GM21423 (cell line): ENCODE measurements around the gene SARM1.

Experiments used
- ATAC-seq: cut with Tn5 transposase; IDR thresholded peaks from one replicate; pipeline ENCODE4 v1.9.1; 2021; ENCODE audit warnings: mild to moderate bottlenecking, moderate library complexity; ENCODE audit not compliant: unreplicated experiment

The SARM1 gene

DNA sequence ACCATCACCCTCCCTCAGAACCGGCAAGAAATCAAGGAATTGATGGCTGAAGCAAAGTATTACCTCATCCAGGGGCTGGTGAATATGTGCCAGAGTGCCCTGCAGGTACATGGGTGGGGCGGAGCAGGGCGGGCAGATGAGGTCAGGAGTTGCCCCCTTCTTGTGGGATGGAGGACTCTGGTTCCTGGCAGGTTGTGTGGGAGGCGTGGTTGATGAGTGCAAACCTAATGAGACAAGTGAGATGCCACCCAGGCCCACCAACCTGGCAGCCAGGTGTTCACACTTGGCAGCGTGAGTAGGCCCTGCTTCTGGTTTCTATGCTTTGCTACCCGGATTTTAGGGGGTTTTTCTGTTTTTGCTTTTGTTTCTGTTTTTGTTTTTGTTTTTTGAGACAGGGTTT is 31.1 kb upstream of the SARM1 start:
- ATAC-seq, result no peak

DNA sequence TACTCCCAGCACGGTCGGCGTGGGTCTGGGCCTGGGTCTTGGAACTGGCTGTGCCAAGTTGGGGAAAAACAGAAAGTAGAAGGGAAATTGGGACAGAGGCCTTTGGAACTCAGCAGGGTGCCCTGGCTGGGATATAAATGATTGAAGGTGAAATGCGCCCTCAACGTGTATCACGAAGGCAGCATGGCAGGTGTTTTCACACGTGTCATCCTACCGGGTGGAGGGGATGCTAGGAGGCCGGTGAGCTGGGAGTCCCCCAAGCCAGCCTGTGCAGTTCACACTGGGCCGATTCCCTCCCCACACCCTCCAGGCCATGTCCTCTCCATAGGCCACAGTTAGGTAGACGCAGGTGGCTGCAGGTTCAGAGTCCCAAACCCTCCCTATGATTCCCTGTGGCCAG is 30.0 kb upstream of the SARM1 start:
- no peak for ATAC-seq

DNA sequence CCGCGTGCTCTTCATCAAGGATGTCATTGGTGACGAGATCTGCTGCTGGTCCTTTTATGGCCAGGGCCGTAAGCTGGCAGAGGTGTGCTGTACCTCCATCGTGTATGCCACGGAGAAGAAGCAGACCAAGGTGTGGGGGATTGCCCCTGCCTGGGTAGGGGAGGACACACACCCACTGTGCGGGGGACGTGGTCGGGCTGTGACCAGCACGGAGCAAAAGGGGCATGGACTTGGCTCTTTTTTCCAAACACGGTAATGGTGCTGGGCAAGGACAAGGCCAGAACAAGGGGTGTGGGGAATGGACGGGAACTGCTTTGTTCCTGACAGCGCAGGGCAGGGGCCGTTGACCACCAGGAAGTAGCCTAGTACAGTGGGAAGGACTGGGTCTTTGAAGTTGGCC is 29.2 kb upstream of the SARM1 start:
- no peak for ATAC-seq

DNA sequence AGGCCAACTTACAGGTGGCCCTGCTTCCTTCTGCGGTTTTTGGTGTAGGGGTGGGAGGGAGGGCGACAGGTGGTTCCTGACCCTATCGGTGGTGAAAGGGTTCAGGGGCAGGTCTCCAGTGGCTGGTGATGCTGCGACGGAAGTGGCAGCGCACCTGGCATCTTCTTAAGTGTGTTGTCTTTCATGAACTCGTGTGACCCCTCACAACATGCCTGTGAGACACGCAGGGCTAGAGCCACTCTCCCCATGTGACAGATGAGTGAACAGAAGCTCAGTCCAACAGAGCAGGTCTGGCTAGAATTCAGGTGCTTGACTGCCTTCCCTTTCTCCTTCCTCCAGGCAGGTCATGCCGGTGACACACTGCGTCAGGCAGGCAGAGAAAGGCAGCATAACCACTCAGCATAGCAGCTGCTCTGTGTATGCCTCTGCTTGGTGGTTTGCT is 28.0 kb upstream of the SARM1 start:
- no peak for ATAC-seq

DNA sequence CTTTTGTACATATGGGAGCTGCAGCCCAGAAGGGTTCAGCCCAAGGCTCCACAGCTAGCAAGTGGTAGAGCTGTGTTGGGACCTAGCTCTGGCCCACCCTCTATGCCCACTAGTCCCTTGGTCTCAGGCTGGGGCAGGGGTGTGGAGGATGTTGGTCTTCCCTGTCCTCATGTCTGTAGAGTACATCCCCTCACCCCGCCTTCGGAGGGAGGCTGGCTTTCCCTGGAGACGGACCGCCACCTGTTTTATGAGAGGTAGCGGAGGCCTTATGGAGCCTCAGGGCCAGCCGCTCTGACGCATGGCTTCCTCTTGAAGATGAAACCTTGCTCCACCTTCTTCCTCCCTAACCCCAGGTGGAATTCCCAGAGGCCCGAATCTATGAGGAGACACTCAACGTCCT is 27.5 kb upstream of the SARM1 start:
- ATAC-seq, result no peak

DNA sequence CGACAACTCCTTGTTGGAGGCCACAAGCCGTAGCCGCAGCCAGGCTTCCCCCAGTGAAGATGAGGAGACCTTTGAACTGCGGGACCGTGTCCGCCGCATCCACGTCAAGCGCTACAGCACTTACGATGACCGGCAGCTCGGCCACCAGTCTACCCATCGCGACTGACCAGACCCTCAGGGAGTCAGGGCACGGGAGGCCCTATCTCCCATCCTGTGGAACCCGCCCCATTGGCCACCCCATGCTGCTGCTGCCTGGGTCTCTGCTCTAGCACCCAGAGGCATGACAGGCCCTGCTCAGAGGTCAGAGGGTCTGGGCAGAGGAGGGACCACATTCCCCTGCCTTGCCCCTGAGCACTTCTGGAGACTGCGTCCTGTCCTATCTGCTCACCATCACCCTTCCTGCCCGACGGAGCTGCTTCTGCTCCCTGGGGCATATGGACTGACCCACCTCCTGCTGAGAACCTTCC is 27.0 kb upstream of the SARM1 start:
- ATAC-seq, result no peak

DNA sequence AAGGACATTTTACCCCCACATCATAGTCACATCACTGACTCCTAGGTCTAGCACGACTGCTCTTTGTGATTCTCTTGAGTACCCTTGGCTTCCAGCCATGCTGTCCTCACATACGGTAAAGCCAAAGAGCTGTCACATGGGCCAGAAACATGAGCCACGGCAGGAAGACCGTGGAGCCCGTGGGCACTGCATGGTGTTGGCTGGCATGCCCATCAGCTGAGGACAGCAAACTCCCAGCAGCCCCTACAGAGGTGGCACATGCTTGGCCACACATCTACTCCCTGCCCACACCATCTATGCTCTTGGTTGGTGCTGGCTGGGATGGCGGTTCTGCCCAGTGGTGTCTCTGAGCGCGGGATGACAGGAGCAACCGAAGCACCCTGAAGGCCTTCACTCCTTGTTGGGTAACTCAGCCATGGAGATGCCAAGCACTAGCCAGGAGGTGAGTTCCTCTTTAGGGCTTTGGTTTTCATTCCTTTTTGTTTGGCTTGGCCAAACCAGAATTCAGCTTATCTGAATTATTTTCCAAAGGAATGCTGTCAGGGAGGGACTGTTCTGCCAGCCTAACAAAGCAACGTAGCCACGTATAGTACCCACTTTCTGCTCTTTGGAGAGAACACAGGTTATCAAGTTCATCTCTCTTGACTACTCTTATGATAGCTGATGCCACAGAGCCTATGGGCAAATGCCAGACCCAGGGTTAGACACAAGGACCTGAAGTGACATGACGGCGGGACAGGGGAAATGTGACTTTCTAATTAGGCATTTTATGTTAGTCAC is 25.9 kb upstream of the SARM1 start:
- no peak for ATAC-seq

DNA sequence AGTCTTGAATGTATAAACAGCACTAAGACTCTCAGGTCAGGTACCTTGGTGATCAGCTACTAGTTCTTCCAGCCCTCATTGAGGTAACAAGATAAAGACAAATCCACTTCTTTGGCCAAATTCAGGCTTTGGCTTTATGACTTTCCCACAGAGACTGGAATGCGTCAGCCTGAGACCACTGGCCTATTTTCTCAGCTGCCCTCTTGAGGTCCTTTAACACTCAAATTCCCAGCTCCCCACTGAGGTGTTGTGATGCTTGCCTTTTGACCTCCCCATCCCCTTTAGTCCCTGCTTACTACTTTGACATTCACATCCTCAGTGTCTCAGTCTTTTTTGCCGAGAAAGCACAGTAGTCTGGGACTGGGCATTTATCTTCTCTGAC is 25.3 kb upstream of the SARM1 start:
- ATAC-seq, result no peak

DNA sequence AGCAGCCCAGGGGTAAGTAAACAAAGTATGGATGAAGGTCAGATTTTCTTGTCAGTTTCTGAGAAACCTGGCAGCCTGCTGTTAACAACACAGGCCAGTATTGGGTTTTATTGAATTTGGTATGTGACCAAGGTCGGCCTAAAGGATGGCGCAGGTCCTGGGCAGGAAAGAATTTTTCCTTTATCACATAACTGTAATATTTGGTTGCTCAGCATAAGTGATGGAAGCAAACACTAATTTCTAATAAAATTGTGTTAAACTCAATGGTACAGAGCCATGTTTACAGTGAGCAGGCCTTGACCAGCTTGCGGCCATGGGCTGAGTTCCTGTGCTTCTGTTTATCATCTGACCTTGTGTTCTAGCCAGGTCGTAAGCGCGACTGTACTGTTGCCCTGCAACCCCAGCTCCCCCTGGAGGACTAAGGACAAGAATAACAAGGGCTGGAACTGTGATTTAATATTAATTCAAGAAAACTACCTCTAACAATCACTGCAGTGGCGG is 24.7 kb upstream of the SARM1 start:
- ATAC-seq, result no peak

DNA sequence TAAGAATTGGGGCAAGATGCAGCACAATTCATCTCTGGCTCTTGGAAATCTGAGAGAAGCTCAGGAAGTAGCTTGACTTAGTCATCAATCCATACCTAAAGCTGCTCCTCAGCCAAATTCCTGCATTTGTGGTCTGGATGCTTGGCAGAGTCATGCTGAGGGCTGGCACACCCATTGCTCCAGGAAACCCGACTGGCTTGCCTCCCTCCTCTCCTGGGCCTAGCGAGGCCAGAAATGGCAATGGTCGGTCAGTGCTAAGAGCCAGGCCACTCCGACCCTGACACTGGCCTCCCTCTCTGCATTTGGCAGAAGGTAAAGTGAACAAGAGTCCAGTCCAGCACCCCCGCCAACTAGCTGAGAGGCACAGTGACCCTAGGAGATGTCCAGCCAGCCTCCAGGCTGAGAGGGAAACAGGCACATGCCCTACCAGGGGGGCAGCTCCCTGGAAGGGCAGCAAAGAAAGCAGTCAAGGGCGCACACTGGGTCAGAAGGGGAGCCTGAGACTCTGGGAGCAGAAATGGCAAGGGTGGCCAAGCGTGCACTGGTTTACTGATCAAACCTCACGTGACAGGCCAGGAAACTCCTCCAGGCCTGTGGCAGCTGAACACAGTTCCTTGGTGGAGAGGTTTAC is 24.1 kb upstream of the SARM1 start:
- no peak for ATAC-seq

DNA sequence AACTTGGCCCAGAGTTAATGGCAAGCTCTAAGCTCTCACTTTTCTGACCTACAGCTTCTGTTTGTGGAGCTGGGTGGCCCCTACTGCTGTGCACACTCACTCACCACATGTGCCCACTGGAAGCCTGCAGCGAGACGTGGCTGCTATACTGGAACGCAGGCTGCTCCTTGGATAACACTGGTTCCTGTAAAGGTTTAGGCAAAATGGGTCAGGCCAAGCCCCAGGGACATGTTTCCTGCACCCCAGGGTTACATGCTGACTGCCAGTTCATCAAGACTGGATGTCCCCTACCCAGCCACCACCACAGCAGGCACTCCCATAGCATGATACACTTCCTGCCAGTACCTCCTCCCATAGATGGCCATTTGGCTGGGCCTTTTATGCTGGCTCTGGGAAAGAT is 22.5 kb upstream of the SARM1 start:
- no peak for ATAC-seq

DNA sequence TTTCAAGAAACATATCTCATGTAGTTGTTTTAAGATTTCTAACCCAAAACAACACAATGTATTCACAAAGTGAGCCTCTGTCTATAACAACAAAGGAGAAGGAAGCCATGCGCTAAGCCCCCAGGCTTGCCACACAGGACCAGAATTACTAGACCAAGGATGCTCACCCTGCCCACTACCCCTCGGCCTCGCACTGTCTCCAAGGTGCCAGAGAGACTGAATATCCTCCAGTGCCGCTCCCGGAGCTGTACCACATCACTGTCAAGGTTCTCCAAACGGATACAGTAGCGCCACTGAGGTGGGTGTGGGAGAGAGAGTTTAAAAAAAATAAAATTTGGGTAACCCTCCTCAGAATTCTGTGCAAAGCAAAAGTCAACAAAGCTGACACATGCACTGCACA is 21.2 kb upstream of the SARM1 start:
- no peak for ATAC-seq

DNA sequence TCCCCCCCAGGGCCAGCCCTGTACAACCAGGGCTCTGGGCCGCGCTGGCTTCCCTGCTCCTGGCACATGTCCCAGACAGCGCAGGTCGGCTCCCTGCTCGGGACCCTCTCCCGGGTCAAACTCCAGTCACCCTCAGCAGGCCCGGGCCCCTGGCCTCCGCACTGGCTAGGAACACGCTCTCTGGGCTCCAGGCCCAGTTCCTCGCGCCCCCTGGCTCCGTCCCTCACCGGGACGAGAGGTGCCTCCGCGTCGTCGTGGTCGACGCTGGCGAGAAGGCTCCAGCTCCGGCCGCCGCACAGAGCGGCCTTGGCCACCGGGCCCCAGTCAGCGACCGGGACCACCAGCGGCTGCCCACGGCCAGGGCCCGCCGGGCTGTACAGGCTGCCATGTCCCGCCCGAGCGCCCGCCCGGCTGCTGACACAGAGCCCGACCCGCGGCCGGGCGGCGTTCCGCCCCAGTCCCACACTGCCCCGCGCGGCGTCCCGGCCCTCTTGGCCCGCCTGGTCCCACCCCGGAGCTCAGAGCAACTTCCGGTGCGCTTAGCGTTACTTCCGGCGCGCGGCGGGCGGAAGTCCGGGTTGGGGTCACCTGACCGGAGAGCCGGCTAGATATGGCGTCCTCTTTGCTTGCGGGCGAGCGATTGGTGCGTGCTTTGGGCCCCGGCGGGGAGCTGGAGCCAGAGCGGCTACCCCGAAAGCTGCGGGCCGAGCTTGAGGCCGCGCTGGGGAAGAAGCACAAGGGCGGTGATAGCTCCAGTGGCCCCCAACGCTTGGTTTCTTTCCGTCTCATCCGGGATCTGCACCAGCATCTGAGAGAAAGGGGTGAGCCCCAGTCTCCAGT is 14.2 kb upstream of the SARM1 start, which contains the start of gene POLDIP2:
Gene POLDIP2, minus strand, starts transcription at position 467 of the 840 bp plus-strand sequence. Its CDS starts 79 bp downstream, at position 388.
- ATAC-seq, result peak; percentile 96

DNA sequence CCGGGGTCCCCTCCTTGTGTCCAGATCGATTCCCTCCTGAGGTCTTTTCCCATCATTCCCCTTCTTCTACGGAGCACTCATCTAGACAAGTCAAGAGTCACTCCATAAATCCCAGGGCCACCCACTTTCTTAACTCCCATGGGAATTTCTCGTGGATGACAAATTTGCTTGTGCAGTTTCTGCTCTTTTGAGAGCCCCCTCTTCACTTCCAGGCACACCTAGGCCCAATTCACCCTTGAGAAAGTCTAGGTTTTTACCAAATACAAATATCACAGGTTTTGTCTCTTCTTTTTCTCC is 13.6 kb upstream of the SARM1 start:
- no peak for ATAC-seq

DNA sequence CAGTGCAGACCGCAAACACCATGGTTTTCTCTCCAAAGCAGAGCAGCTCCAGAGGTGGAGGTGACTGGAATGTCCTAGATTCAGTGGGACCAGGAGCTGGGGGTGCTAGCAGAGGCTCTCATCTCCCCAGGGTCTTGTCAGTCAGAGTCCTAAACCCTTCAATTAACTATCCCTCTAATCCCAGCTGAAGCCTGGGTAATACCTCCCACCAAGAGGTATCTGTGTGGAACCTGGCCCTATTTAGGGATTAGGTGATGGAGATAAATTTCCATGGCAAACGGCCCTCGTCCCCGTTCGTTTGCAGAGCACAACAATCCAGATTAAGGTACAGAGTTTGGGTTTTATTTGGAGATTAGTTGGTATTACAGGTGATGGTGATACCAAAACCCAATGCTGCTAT is 8.3 kb upstream of the SARM1 start:
- no peak for ATAC-seq

DNA sequence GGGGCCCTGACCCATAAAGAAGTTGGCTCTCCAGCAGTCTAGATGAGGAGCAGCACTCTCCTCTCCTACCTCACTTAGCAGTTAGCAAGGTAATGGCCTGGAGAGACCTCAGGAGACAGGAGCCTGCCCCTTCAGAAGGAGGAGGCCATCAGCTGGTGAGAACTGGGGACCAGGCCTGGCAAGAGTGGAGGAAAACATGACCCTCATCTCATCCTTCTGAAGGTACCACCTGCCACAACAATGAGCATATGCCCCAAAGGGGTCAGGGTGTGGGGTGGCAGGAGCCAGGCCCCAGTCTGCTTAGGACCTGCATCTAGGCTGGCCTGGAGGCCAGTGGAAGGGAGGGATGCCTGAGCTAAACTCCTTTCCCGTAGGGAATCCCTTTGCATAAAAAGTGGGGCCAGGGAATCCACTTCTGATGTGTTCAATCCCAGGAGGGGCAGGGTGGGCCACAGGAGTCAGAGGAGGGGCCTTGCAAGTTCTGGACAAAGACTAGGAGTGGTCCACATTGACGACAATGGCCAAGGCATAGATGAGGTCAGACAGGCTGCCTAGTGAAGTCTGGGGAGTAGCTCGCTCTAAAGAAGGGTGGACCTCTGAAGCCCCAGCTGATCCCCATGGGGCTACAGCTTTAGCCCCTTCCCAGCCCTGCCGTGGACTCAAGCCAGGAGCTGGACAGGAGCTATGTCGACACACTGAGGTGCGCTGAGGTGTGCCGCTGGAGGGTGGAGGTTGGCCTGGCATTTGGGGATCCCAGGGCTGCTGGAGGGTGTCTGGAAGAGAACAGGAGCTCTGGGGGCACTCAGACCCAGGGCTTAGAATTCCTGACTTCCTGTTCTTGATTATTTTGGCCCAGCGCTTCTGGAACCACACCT is 7.5 kb upstream of the SARM1 start:
- ATAC-seq, result no peak

DNA sequence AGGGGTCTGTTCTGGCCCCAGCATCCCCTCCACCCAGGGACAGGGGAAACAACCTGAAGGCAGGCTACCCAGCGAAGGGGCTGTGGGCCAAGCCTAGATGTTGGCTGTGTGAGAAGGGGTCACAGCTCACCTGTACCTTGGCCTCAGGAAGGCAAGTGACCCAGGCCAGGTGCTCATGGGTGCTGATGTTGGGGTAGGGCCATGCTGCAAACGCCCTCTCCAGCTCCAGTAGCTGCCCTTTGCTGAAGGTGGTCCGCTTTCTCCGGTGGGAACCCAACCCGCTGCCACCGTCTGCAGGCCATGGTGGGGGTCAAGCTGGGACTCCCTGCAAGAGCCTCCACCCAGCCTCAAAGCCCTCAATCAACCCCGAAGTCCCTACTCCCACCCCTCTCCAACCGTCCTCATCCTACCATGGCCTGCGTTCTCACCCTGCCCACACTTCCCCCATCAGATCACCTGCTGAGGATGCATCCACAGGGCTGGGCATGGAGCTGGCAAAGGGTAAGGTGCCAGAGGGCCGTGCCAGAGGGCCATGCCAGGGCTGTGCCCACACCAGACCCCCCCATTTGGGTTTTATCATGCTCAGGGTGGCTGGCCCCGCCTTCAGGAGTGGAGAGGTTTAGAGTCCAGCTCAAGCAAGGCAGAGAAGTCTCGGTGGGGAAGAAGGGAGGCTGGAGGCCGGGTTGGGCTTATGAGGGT is 6.7 kb upstream of the SARM1 start, which contains the start of gene SEBOX:
Gene SEBOX, minus strand, starts transcription at position 535 of the 699 bp plus-strand sequence. Its CDS starts 48 bp downstream, at position 487.
- no peak for ATAC-seq

DNA sequence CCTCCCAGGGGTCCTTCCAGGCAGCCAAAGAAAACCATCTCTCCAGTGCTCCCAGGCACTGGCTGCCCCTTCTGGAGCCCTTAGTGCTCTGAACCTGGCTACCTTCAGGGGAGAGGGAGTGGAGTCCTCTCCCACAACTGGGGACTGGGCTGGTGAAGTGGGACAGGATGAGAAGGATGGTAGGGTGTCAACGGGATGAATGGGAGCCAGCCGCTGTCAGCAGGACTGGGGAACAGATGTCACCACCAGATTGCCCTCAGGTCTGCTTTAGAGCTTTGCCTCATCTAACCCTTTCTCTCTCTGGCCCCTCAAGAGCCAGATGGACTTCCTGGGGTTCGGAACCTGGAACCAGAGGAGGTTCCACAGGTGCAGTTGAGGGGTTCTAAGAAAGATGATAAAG is 6.0 kb upstream of the SARM1 start:
- no peak for ATAC-seq

DNA sequence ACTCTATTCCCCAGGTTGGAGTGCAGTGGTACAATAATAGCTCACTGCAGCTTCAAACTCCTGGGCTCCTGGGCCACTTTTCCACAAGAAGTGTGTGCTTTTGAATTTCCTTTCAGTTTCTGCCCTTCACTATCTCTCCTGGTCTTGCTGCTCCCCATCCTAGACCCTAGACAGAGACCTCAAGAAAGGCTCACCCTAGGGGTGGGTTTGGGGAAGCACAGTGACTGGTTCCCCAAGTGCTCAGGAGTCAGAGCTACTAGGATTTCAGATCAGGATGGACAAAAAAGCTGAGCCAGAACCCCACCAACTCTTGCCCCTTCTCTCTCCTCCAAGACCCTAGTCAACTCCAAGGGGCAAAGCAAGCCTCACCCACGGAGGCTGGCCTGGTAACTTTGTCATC is 4.9 kb upstream of the SARM1 start:
- no peak for ATAC-seq
